ENCODE results near the gene AP5S1. TPM values are rescaled to one million over a fixed set of nuclear protein-coding genes. Genes with fewer than 3 reads are reported as not detected.

AP5S1 gene
- total and polyA plus RNA-seq, 2 of the 4 experiments (the other 2 are of a cell fraction), result 10.1 to 11.7 TPM

DNA sequence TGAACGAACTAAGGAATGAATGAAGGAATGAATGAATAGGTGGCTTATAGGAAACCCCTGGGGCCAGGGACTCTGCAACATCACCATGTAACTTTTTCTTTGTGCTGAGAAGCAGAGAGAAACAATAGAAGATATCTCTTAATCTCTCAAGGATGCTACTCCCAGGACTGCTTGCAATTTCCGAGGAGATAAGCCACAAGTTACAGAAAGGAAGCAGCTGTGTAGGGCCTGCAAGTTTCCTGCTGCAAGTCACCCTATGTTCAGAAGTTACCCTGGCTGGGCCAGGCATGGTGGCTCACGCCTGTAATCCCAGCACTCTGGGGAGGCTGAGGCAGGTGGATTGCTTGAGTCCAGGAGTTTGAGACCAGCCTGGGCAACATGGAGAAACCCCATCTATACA lies 19.0 kb downstream of the AP5S1 start:
- Histone ChIP-seq H2AFZ (replicated peaks; ENCODE audit: low read length, poor library complexity) (no peak overlapping the region), H2BK20ac (ENCODE audit: low read depth, low read length) (no peak overlapping the region), H2BK120ac (ENCODE audit: low read depth, low read length) (no peak overlapping the region), H4K20me1 (ENCODE audit: insufficient read depth, low read length) (no peaks in the 10 kb centered on the region), H3K4me3 (ENCODE audit: insufficient read depth, low read depth, low read length) (no peak overlapping the region), H3K14ac (replicated peaks; ENCODE audit: low read depth, low read length) (no peak overlapping the region), H3K23ac (ENCODE audit: low read depth, low read length) (no peak overlapping the region), H3K79me1 (ENCODE audit: low read depth in 1 of 2, low read length in 2 of 2) (0 out of 4 replicates have a peak, but pooled peaks cover 0 to 3% of the 10 kb centered on the region in 2 experiments), H2AK5ac (ENCODE audit: low read depth, low read length) (no peak overlapping the region), H2BK5ac (ENCODE audit: low read depth, low read length, poor library complexity, severe bottlenecking) (no peak overlapping the region), H3K27ac (ENCODE audit: insufficient read depth, low read length) (no peak overlapping the region), H2BK15ac (ENCODE audit: low read depth, low read length) (no peak overlapping the region), H2AK9ac (replicated peaks; ENCODE audit: low read depth, low read length, poor library complexity) (no peak overlapping the region), H3K4me1 (ENCODE audit: control insufficient read depth, insufficient read depth, low read length) (peaks cover 3% of the 10 kb centered on the region), H3K36me3 (ENCODE audit: control insufficient read depth, insufficient read depth, low read length) (peaks cover 3% of the 10 kb centered on the region), H3K4ac (ENCODE audit: low read depth, low read length) (no peak overlapping the region), H3K27me3 (ENCODE audit: control insufficient read depth, insufficient read depth, low read length) (no peaks in the 10 kb centered on the region), H3K9ac (ENCODE audit: low read depth, low read length) (no peak overlapping the region), H3K4me2 (ENCODE audit: low read depth, low read length) (no peak overlapping the region), H4K91ac (ENCODE audit: insufficient read depth, low read depth, low read length) (no peak overlapping the region), H4K8ac (ENCODE audit: low read depth in 2 of 2, low read length in 2 of 2) (no peak overlapping the region), H3K9me1 (ENCODE audit: insufficient read depth, low read length) (peaks cover 10% of the 10 kb centered on the region), H3K56ac (ENCODE audit: extremely low read depth, insufficient read depth, low read length) (no peak overlapping the region), H4K5ac (ENCODE audit: low read depth, low read length) (no peak overlapping the region), H3K18ac (ENCODE audit: low read depth, low read length) (no peak overlapping the region), H3K9me3 (ENCODE audit: control insufficient read depth, insufficient read depth, low read length) (no peaks in the 10 kb centered on the region)
- no TSS peak for BruUV-seq (replicated peaks)
- POLR2A ChIA-PET (ENCODE audit: unreplicated experiment), result interaction anchor here (0.6 kb wide), 1 partner anchor 41 kb away, joined by 12 read pairs; no protein-coding TSS in a partner anchor
- ATAC-seq (ENCODE audit: low read depth) (no peak), DNase-seq (no peak)
- TF ChIP-seq, protein P1, sequence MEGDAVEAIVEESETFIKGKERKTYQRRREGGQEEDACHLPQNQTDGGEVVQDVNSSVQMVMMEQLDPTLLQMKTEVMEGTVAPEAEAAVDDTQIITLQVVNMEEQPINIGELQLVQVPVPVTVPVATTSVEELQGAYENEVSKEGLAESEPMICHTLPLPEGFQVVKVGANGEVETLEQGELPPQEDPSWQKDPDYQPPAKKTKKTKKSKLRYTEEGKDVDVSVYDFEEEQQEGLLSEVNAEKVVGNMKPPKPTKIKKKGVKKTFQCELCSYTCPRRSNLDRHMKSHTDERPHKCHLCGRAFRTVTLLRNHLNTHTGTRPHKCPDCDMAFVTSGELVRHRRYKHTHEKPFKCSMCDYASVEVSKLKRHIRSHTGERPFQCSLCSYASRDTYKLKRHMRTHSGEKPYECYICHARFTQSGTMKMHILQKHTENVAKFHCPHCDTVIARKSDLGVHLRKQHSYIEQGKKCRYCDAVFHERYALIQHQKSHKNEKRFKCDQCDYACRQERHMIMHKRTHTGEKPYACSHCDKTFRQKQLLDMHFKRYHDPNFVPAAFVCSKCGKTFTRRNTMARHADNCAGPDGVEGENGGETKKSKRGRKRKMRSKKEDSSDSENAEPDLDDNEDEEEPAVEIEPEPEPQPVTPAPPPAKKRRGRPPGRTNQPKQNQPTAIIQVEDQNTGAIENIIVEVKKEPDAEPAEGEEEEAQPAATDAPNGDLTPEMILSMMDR (conservative IDR thresholded peaks at IDR 0.05; ENCODE audit: low read depth, low read length), result no peak
- TF ChIP-seq MAFK (IDR thresholded peaks at IDR 0.05; ENCODE audit: low read depth, low read length) (no peak), CHD1 (IDR thresholded peaks at IDR 0.05; ENCODE audit: low read depth, low read length) (no peak), POLR2A (IDR thresholded peaks at IDR 0.05; ENCODE audit: low read depth, low read length) (no peak), SMC3 (IDR thresholded peaks at IDR 0.05; ENCODE audit: low read depth, low read length) (no peak), MAZ (IDR thresholded peaks at IDR 0.05; ENCODE audit: borderline replicate concordance, low read depth, low read length) (no peak)
- TF ChIP-seq, protein P2, sequence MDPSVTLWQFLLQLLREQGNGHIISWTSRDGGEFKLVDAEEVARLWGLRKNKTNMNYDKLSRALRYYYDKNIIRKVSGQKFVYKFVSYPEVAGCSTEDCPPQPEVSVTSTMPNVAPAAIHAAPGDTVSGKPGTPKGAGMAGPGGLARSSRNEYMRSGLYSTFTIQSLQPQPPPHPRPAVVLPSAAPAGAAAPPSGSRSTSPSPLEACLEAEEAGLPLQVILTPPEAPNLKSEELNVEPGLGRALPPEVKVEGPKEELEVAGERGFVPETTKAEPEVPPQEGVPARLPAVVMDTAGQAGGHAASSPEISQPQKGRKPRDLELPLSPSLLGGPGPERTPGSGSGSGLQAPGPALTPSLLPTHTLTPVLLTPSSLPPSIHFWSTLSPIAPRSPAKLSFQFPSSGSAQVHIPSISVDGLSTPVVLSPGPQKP (IDR thresholded peaks at IDR 0.05; ENCODE audit: borderline replicate concordance, low read depth, low read length), result no peak
- intact Hi-C loops (cut with micrococcal nuclease) (no loop called here), in situ Hi-C loops (cut with MboI; ENCODE audit: low sequenced_read_pairs) (no loop called here), dilution Hi-C loops (cut with HindIII; ENCODE audit: low sequenced_read_pairs, unreplicated experiment) (no loop called here)
- CTCF ChIA-PET, result no interaction called here
- no CpG with 5 or more reads among the region's 3 CpGs for WGBS, 2 experiments (ENCODE audit: extremely low coverage in 2 of 2, insufficient read length in 1 of 2)

All from IMR-90 (cell line).